HG03575 (cell line): Measurements from ENCODE around the gene ITPR3.
"Not testable (repeated sequence)": the region's sequence is repeated elsewhere in the genome, so short reads cannot be mapped to it uniquely, and the experiment has no call there.

ENCODE experiments used
- ATAC-seq: cut with Tn5 transposase; IDR thresholded peaks from one replicate; pipeline ENCODE4 v1.9.1; 2021; ENCODE audit not compliant: unreplicated experiment, insufficient number of reproducible peaks, low FRiP score; ENCODE audit errors: extremely low read depth

The ITPR3 gene

DNA sequence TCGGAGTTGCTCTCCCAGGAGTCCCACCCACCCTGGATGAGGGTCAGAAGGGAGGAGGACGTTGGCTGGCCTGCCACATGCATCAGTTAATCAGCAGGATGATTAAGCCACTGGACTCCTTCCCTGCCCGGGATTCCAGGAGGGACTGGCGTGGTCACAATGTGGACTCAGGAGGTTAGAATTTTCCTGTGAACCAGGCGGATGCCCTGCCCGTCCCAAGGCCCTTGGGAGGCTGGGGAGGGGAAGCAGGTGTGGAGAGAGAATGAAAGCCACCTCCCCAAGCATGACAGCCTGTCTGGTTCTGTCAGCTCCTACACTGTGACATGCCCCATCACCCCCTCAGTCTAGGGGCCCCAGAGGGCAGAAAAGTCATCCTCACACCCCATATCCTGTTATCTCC lies 11.6 kb upstream of the ITPR3 start:
- no peak for ATAC-seq

DNA sequence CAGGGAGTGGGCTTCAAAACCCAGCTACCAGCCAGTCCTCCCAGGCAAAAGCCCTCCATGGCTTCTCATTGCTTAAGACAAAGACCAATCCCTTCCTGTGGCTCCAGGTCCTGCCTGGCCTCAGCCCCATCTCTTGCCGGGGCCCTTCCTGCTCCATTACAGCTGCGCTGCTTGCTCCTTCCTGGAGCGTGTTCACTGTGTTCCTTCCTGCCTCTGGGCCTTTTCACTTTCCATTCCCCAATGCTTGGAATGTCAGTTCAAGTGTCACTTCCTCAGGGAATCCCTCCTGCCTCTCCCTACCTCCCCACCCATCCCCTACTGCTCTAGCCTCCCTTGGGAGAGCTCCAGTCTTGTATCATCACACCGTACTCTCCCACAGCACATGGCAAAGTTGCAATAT lies 11.1 kb upstream of the ITPR3 start:
- no peak for ATAC-seq

DNA sequence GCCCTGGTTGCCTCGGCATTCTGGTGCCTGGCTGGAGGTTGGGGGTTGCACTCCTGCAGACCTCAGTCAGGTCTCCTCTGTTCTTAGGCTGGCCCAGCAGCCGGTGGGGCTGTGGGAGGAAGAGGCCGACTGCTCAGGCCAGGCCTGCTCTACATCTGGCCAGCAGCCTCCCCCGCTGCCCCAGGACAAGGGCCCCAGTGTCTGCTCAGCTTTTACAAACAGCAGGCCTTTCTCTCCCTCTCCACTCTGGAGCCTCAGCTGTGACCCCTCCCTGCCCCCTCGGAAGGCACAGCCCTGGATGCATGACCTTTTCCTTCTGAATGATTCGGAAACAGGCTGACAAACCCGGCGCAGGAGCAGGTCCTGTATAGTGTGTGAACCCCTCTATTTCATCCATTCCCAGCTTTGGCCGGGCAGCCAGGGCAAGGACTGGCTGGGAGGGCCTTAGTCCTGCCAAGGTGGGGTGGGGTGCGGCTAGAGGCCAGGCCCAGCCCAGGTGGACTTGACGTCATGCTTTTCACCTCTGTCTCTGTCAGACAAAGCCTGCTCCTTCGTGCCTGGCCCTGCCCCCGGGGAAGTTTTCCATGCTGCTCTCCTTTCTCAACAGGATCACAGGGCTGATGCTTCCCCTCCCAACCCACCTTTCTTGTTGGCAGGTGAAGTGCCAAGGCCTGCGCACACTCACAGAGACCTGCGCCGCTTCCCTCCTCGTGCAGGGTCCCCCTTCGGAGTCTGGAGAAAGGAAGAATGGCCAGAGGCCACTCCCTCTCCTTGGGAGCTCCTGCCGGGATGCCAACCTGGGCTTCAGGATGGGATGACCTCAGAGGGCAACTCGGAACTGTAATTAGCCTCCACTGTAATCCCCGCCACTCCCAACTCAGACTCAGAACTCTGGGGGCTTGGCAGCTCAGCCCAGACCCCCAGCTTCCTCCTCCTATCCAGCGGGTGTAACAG lies 10.1 kb upstream of the ITPR3 start:
- no peak for ATAC-seq

DNA sequence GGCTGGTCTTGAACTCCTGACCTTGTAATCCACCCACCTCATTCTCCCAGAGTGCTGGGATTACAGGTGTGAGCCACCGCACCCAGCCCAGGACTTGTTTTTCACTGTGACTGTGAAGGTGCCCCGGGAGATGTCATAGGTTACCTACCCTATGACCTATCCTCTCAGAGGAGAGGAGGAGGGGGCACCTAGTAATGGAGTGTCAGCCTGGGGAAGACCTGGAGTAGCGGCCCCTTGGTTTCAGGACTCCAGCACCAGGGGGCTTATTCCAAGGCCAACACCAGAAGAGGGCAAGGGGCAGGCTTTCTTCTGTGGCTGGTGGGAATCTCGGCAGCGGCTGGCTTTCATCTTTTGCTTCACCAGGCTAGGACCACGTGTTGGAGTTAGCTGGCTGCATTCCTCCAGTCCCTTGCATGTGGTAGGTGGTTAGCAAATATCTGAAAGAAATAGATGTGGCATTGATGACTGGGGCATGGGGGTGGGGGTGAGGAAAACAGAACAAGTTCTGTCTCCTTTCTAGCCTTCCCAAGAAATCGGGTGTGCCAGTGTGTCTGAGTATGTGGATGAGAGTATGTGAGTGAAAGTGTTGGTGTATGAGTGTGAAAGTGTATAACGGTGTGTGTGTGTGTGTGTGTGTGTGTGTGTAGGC lies 7.9 kb upstream of the ITPR3 start:
- no peak for ATAC-seq

DNA sequence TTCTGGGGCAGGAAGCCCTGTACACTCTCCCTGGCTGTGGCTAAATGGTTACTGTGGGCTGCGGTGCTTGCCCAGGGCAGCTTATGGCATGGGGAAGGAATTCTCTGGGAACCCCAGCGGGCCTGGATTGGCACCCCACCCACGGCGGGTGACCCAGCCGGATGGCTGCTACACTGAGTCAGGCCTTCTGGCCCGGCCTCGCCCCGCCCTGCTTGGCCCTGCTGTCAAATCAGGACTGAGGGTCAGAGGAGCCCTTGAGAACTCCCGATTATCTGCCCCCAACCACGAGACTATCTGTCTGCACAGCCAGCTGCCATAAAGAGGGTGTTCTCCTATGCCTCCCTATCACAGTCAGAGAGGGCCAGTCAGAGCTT lies 7.3 kb upstream of the ITPR3 start:
- ATAC-seq, result no peak

DNA sequence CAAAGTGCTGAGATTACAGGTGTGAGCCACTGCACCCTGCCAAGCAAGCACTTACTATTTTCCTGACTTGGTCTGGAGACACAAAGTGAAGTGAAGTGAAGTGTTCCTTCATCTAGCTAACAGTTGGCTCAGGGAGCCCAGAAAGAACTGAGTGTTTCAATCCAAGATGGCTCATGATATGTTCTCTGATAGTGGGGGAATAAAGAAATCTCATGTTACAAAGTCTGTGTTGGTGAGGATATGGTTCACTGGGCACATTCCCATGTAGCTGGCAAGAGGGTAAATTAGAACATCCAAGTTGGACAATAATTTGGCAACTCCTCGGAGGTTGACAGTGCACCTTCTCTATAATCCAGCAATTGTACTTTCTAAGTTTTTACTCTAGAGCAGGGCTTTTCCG lies 5.0 kb upstream of the ITPR3 start:
- ATAC-seq, result no peak

DNA sequence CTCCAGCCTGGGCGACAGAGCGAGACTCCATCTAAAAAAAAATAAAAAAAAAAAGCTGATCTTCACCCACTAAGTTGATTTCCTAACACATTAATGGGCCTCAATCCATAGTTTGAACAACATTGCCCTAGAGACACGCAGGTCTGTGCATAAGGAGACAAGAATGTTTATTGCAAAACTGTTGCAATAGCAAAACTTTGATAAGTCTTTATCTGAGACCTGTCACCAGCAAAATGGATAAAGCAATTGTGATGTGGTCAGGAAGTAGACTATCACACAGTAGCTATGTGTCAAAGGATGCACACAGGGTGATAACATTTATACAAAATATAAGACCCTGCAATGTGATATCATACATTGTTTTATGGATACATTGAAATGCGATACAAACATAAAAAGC lies 4.2 kb upstream of the ITPR3 start:
- ATAC-seq, result no peak

DNA sequence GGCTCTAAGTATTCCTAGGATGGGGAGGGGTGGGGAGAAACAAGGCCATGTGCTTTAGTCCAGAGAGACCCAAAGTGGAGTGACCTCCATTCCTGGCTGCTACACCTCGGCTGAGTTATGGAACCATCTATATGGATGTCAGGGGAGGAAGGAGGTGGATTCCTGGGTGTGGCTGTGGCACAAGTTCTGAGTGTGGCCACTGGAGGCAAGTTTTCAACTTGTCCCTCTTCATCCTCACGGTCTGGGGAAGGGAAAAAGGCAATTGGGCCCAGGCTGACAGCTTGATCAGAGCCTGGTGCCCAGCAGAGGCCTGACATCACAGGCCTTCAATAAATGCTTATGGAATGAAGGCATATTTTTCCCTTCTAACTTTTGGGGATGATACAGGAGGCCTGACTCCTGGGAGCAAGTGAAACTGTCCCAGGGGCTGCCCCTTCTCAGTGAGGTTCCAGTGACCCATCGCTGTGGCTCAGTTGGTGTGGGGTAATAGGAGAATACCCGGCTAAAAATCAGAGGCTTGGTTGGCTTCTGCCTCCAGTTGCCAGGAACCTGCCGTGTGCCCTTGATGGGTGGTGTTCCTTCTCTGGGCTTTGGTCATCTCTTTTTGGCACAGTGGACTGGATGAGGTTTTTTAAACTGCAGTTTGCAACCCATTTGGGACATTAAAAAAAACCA lies 1.8 kb upstream of the ITPR3 start:
- no peak for ATAC-seq

DNA sequence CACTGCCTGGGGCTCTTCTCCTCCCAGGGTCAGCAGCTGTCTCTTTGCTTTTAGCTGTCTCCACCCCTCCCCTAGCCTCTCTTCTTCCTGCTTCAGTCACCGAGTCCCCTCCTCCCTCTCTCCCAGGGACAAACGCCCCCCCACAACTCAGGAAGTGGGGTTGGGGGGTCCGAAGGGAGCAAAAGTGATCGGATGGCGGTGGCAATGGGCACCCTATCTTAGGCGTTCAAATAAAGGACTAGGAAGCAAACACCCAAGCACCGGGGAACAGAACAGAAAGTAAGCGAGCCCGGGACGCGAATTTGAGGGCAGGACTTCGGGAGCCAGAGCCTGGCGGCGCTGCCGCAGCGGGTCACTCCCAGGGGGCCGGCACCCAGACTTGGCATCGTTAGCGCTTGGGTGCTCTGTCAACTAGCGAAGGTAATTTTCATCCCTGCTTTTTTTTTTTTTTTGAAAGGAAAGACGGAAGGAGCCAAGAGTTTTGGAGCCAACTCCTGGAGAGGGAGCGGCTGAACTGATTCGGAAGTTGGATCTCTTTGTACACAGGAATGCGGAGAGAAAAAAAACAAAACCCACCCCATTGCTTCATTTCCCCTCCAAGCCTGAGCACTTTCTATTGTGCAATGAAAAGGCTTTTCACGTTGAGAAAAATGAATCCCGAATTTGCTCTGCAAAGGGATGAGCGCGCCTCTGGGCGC lies 815 bp upstream of the ITPR3 start:
- no peak for ATAC-seq

DNA sequence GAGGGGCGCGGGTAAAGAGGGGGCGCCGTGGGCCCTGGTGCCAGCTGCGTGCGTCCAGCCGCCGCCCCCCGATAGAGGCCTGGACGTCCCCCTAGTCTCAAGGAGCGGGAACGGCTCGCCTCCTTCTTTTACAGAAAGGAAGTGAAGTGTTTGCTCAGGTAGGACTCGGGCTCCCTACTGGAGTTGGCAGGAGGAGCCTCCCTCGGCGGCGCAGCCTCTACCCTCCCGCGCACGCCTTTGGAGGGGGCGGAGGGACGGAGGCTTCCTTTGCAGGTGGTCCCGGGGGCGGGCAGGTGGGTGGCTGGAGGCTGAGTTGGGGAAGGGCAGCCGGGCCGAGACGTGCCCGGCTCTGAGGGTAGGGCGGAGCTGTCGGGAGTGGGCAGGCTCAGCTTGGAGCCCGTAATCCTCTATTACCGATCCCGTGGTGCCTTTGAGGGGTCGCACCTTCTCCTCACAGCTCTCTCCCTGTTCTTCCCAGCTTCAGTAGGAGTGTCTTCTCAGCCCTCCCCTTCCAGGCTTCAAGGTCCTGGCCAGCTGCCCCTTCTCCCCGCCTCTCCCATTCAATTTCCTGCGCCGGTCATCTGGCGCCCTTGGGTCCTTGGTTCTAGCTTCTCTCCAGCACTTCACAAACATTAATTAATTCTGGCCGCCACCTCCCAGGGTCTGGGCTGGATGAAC lies 728 bp downstream of the ITPR3 start:
- no peak for ATAC-seq

DNA sequence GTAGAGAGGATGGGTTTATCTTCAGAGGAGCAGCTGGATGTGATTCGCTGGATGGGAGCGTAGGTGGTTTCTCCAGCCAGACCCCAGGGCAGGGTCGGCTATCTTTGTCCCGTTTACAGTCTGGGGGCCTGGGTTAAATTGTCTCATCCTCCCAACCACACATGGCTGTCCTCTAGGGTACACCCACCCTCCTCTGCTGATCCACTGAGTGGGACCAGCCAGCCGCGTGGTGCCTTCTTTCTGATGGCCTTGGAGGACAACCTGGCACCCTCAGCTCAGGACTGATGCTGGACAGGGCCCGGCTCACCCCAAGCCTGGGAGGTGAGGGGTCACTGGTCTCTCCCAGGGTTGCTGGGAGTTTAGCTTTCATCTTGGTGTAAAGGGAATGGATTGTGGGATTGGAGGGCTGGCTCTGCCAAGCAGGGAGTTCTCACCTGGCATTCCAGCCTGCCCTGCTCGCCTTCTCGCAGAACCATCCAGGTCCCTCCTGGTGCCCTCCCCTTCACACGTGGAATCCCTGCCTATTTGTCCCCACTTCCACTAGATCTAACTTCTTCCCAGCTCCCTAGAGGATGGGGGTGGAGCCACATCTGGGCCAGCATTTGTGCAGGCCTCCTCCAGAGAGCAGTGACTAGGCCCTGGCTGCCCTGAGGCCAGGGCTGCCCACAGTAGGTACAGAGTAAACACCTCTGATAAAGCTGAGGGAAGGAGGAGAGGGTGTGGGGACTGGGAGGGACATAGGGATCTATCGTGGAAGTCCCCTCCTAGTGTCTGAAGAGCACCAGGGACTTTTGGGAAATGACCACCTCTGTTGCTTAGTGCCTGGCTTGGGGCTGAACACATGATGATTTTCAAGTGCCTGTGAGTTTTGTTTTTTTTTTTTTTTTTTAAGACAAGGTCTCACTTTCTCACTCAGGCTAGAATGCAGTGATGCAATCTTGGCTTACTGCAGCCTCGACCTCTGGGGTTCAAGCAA lies 1.6 kb downstream of the ITPR3 start:
- ATAC-seq, result no peak

DNA sequence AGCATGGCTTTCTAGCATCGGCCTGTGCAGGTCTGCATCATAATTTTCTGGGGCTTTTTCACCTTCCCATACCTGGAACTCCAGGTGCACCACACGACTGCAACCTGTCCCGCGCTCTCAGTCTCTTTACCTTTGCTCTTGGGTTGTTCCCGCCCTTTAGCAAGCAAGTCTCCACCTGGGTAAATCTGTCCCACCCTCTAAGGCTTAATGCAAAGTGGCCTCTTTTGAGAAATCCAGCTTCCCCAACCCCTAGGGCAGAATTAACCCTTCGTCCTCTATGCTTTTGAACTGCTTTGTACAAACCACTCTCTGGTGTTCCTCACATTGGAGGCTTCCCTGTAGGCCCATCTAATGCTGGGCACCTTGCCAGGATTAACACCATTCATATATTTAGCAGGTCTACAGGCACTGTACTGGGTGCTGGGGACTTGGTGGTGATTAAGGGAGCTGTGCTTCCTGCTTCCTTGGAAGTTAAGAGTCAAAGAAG lies 2.8 kb downstream of the ITPR3 start:
- no peak for ATAC-seq

DNA sequence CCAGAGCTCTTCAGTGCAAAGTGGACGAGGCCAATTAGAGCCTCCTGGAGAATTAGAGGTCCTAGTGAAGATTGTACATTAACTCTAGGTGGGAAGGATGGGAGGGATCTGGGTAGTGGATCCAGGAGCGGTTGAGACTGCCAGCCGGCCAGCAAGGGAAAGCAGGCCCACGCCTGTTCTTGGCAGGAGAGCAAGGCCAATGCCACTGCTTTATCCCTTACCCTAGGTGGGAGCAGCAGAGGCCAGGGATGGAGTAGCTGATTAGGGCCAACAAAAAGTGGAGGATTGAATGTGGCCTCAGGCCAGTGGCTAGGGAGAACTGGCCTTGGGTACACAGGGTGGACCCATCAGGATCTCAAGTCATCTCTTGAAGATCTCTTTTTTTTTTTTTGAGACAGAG lies 3.7 kb downstream of the ITPR3 start:
- ATAC-seq, result no peak

DNA sequence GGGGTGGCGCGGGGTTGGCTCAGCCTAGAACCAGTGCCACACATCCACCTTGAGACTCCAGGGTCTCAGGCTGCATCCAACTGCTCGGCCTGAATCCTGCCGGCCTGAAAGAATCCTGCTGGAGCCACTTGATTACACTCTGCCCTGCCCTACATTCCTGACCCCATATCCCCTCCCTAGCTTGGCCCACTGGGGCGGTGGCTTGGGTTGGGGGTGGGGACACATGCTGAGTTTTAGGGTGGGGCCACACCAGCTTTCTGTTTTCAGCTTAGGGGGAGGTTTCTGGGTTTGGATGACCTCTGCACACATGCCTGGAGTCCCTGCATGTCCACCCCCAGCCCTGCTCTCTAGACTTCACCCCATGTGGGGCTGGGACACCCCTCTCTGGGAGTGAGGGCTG lies 6.8 kb downstream of the ITPR3 start:
- no peak for ATAC-seq

DNA sequence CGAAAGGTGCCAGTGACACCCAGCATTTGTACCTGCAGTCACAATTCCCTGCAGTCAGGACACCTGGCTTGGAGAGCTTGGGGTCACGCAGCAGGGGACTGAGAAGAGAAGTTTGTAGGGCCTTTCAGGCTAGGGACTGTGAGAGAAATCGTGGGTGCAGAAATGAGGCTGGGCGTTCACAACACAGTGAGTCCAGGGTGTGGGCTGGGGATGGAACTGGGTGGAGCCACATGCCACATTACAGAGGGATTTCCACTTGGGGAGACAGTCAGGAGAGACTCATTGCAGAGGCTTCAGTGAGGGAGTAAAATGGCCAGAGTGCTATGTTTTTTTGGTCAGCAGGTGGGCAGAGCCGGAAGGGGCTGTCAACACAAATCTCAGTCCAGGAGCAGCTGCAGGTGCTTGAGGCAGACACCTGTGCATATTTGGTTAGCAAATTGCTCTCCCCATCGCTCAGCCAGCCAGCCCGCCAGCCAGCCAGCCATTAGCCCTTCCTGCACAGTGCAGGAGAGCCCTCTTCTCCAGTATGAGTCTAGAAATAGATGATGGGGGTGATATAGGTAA lies 7.4 kb downstream of the ITPR3 start:
- ATAC-seq, result no peak

DNA sequence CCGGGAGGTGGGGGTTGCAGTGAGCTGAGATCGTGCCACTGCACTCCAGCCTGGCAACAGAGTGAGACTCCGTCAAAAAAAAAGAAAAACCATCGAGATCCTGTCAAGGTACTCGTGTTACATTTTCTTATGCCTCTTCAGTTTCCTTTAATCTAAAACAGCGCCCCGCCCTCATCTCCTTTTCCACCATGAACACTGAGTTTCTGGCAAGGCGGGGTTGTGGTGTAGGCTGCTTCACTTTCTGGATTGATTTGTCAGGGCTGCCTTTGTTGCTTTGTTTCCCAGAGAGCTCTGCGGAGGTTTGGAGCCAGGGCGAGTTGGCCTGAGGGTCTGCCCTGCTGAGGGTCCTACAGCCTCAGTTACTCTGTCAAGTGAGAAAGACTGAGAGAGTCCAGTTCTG lies 8.9 kb downstream of the ITPR3 start:
- no peak for ATAC-seq

DNA sequence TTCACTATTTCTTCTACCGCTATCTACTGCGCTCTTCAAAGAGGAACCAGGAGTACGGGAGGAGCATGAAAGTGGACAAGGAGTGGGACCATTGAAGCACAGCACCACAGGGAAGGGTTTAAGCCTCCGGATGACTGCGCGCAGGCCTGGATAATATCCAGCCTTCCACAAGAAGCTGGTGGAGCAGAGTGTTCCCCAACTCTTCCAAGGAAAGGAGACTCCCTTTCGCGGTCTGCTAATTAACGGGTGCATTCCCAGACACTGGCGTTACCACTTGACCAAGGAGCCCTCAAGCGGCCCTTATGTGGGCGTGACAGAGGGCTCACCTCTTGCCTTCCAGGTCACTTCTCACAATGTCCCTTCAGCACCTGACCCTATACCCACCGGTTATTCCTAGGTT lies 10.4 kb downstream of the ITPR3 start:
- not testable (repeated sequence) for ATAC-seq
